SK-N-MC (cell line): Measurements from ENCODE around the gene LYPD6.

Experiments
- DNase-seq: peaks from one replicate; pipeline ENCODE4 v3.0.0-alpha.2; 2011; ENCODE audit warnings: low read depth, low spot score
- H3K27ac ChIP-seq: fragments of 200-600 bp; sonication (generic); 2 replicates; pipeline ENCODE4 v1.5.1; 2016; ENCODE audit warnings: mixed run types
- H3K36me3 ChIP-seq: fragments of 200-600 bp; sonication (generic); 2 replicates; pipeline ENCODE4 v1.6.1; 2017; ENCODE audit warnings: antibody characterized with exemption, low read length, mixed read lengths; ENCODE audit not compliant: insufficient read depth
- H3K4me3 ChIP-seq: fragments of 200-600 bp; sonication (generic); 2 replicates; pipeline ENCODE4 v1.5.1; 2016
- H3K9ac ChIP-seq: fragments of 200-600 bp; sonication (generic); 2 replicates; pipeline ENCODE4 v1.8.0; 2017; ENCODE audit warnings: mixed run types, mixed read lengths; ENCODE audit not compliant: insufficient read length
- H3K9me3 ChIP-seq: fragments of 200-600 bp; sonication (generic); 2 replicates; pipeline ENCODE4 v1.6.1; 2017; ENCODE audit warnings: low read depth, mild to moderate bottlenecking, antibody characterized with exemption, low read length, moderate library complexity, mixed read lengths
- EZH2 ChIP-seq: fragments of 200-600 bp; sonication (generic); IDR thresholded peaks from one replicate; pipeline ENCODE4 v1.6.1; 2017; ENCODE audit warnings: antibody characterized with exemption
- FOXP2 ChIP-seq: optimal IDR thresholded peaks from 2 replicates; pipeline ENCODE3; 2011; ENCODE audit warnings: mild to moderate bottlenecking, moderate library complexity; ENCODE audit not compliant: insufficient read depth; ENCODE audit errors: extremely low read length, control extremely low read depth
- POLR2AphosphoS5 ChIP-seq: IDR thresholded peaks from 2 replicates; pipeline ENCODE4 v1.6.1; 2012; ENCODE audit warnings: mild to moderate bottlenecking, low read depth, low read length, borderline replicate concordance

Gene LYPD6

DNA sequence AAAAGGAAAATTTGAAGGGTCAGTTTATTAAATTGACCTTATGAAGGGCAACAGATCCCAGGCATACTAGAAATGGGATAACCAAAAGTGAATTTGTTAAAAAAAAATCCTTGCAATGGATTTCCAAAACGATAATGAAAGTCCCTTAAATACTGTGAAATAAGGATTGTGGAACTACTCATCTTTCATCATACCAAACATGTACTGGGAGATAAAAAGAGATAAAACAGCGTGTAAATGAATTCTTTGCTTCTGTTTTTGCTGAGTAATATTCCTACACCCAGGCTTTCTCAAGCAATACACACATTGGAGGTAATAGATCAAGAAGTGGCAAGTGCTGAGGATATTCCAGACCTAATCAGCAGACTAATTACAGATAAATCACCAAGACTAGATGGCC, 3.8 kb downstream of the LYPD6 start:
- no peak overlapping the region for H3K4me3 ChIP-seq
- TF ChIP-seq POLR2AphosphoS5: no peak
- no peak for TF ChIP-seq EZH2
- no peak for TF ChIP-seq FOXP2
- H3K36me3 ChIP-seq: no peaks in the 10 kb centered on the region
- DNase-seq: no peak
- H3K9me3 ChIP-seq: no peaks in the 10 kb centered on the region
- no peak overlapping the region for H3K27ac ChIP-seq
- no peak overlapping the region for H3K9ac ChIP-seq

DNA sequence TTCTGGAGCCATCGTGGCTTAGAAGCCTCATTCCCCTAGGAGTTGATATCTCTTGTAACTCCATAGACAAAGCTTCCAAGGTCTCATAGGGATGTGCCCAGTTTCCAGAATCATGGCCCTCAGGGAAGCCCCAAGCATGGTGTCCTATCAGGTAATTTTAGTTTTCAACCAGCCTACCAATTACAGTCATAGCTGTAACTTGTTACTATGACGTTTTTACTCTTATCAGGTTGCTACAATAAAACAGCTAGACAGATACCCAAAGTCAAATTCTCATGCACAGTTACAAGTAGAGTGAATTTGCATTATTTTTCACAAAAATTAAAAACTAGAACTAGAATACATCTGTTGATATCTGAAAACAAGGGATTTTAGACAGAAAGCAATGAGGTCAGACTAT, 8.9 kb downstream of the LYPD6 start:
- Histone ChIP-seq H3K9ac (no peak overlapping the region), H3K4me3 (no peak overlapping the region), H3K36me3 (no peaks in the 10 kb centered on the region), H3K9me3 (no peaks in the 10 kb centered on the region), H3K27ac (no peak overlapping the region)
- TF ChIP-seq EZH2: no peak
- TF ChIP-seq FOXP2: no peak
- TF ChIP-seq POLR2AphosphoS5: no peak
- DNase-seq: no peak

DNA sequence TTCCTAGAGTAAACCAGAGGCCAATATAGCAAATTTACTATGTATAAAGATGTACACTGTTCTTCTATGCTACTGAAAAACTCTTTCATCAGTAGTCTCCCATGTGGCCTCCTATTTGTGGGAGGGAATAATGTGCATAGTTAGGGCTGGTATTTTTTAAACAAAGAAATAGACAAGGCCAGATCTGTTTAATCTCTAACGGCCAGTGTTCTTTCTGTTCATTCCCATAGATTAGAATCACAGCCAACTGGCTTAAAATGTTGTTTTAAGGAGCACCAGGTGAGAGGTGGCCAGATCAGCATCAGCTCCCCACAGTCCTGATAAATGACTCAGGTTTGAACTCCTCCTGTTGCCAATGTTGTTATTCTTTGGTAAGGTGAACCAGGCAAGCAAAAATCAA, 12.1 kb downstream of the LYPD6 start:
- H3K36me3 ChIP-seq: no peaks in the 10 kb centered on the region
- TF ChIP-seq POLR2AphosphoS5 (no peak), EZH2 (no peak), FOXP2 (no peak)

DNA sequence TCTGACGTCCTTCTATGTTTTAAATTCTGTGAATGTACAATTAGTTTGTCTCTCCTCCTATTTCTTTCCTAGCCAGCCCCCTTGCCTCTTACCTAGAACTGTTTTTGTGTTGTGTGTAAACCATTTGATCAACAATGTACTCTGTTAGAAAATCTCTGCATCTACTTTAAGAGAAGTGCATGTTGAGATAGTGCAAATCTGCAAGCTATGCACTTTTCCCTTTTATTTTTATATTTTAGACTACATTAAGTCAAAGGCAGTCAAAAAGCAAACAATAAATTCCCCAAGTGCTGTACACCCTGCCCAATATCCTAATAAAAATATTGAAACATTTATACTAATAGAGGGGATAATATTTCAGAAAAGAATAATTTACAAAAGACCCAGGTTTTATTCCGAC, 13.7 kb downstream of the LYPD6 start:
- no peak overlapping the region for H3K9ac ChIP-seq
- no peak overlapping the region for H3K27ac ChIP-seq
- H3K36me3 ChIP-seq: no peaks in the 10 kb centered on the region
- no peaks in the 10 kb centered on the region for H3K9me3 ChIP-seq
- no peak for TF ChIP-seq POLR2AphosphoS5
- no peak for TF ChIP-seq FOXP2
- TF ChIP-seq EZH2: no peak
- no peak for DNase-seq
- H3K4me3 ChIP-seq: no peak overlapping the region

More for the DNA sequence above, 12.1 kb downstream of the LYPD6 start:
- Histone ChIP-seq H3K9me3 (no peaks in the 10 kb centered on the region), H3K27ac (no peak overlapping the region), H3K9ac (no peak overlapping the region), H3K4me3 (no peak overlapping the region)
- no peak for DNase-seq

DNA sequence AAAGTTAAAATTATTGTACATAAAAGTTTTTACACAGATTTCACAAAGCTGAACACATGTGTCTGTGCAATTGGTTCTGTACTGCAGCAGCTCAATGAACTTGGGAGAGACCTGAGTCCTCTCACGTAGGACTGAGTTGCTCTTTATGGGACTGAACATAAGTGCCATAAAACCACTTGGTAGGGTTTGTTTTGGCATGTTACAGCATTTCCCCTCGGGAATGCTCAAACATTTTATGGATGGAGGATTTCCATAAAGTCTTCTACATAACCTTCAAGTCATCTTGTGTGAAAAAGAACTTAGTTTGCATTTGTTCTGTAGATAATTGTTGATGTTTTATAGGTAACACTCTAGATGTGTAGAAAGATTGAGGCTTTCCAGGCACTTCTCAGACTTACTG, 15.9 kb downstream of the LYPD6 start:
- Histone ChIP-seq H3K9ac (no peak overlapping the region), H3K9me3 (no peaks in the 10 kb centered on the region), H3K36me3 (no peaks in the 10 kb centered on the region), H3K27ac (no peak overlapping the region), H3K4me3 (no peak overlapping the region)
- TF ChIP-seq FOXP2 (no peak), POLR2AphosphoS5 (no peak), EZH2 (no peak)
- no peak for DNase-seq

DNA sequence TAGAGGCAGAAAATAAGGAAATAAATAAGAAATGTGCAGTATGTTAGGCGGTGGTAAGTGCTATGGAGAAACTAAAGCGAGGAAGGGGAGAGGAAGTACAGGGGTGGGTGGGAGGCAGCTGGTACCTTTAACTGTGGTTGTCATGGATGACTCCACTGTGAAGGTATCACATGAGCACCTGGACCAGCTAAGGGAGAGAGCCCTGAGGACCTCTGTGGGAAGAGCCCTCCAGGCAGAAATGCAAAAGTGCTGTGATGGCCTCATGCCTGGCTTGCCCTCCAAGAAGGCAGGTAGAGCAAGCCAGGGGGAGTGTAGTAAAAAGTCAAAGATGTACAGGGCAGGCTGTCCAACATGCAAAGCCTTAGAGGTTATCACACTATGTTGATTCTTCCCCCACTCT, 17.9 kb downstream of the LYPD6 start:
- Histone ChIP-seq H3K9ac (no peak overlapping the region), H3K36me3 (no peaks in the 10 kb centered on the region), H3K27ac (no peak overlapping the region), H3K9me3 (no peaks in the 10 kb centered on the region), H3K4me3 (no peak overlapping the region)
- DNase-seq: no peak
- TF ChIP-seq EZH2: no peak
- no peak for TF ChIP-seq POLR2AphosphoS5
- no peak for TF ChIP-seq FOXP2

DNA sequence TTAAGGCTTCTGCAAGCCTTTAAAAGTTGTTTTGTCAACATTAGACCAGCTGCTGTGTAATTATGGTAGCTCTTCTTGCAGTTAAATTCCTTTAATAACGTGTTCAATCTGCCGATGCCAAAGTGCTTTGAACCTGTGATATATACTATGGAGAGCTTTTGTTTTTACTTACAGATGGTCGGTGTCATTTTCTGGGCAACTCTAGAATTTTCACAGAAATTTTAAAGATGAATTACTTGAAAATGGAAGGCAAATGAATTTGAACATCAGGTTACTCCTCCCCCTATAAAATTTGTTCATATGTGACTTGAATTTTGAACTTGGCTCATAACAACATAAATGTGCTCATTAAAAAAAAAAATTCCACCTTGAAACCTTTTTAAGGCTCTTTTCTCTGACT, 23.0 kb downstream of the LYPD6 start:
- no peak overlapping the region for H3K27ac ChIP-seq
- DNase-seq: no peak
- H3K9ac ChIP-seq: no peak overlapping the region
- H3K4me3 ChIP-seq: no peak overlapping the region
- H3K36me3 ChIP-seq: no peaks in the 10 kb centered on the region
- H3K9me3 ChIP-seq: no peaks in the 10 kb centered on the region
- TF ChIP-seq FOXP2: no peak
- TF ChIP-seq POLR2AphosphoS5: no peak
- no peak for TF ChIP-seq EZH2

DNA sequence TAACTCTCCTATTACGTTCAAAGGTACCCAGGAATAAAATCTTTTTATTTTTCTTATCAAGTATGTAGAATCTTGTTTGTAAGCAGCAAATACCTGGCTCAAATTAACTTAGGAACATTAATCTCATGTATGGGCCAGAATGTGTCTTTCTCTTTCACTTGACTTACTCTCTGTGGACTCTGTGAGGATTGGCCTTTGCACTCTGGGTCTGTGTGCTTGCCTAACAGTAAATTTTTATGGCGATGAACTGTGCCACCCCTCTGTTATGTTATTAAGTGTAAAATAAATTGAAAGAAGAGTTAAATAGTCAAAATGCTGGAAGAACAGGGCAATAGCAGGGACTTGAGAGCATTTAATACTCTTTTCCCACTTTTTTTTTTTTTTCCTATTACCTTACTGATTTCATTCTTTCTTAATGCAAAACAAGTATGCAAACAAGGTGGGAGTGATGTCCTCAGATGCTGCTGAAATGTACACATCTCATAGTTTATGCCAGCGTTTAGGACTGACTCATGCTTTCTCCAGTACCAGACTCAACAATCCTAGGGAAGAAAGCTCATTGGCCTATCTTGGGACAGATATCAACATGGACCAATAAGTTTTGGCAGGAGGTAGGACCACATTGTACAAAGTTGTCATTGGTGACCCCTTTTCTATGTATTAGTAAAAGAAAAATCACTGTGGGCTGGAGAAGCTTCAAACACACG, 25.5 kb downstream of the LYPD6 start:
- no peak for DNase-seq
- TF ChIP-seq POLR2AphosphoS5 (no peak), FOXP2 (no peak), EZH2 (no peak)
- no peak overlapping the region for H3K4me3 ChIP-seq
- no peak overlapping the region for H3K27ac ChIP-seq
- no peaks in the 10 kb centered on the region for H3K36me3 ChIP-seq
- H3K9ac ChIP-seq: no peak overlapping the region
- H3K9me3 ChIP-seq: no peaks in the 10 kb centered on the region

DNA sequence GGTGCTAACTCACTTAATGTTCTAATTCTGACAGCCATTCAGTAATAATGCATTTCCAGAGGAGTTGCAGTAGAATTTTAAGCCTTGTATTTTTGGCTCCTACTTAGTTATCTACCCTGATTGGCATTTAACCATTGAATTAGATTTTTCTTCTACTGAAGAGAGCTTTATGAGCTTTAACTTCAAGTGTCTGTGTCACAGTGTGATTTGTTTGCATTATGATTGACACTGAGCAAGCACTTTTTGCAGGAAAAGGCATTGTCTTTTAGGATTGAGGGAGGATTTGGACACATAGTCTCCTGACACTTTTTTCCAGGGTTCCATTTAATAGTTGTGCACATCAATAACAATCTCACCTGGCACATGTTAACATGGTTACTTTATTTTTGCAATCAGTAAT, 26.7 kb downstream of the LYPD6 start:
- TF ChIP-seq EZH2 (no peak), POLR2AphosphoS5 (no peak), FOXP2 (no peak)
- DNase-seq: no peak
- Histone ChIP-seq H3K36me3 (no peaks in the 10 kb centered on the region), H3K27ac (no peak overlapping the region), H3K4me3 (no peak overlapping the region), H3K9me3 (no peaks in the 10 kb centered on the region), H3K9ac (no peak overlapping the region)
